ENCODE measurements around the gene SLC25A25.

Gene SLC25A25

GRCh38 chr9:128096616-128097536 is 28.8 kb downstream of the SLC25A25 start:
- in situ Hi-C loops (cut with MboI; ENCODE audit: low sequenced_read_pairs), result no loop called here

GRCh38 chr9:128097543-128098296 is 29.7 kb downstream of the SLC25A25 start:
- in situ Hi-C loops (cut with MboI; ENCODE audit: low sequenced_read_pairs), result no loop called here

DNA sequence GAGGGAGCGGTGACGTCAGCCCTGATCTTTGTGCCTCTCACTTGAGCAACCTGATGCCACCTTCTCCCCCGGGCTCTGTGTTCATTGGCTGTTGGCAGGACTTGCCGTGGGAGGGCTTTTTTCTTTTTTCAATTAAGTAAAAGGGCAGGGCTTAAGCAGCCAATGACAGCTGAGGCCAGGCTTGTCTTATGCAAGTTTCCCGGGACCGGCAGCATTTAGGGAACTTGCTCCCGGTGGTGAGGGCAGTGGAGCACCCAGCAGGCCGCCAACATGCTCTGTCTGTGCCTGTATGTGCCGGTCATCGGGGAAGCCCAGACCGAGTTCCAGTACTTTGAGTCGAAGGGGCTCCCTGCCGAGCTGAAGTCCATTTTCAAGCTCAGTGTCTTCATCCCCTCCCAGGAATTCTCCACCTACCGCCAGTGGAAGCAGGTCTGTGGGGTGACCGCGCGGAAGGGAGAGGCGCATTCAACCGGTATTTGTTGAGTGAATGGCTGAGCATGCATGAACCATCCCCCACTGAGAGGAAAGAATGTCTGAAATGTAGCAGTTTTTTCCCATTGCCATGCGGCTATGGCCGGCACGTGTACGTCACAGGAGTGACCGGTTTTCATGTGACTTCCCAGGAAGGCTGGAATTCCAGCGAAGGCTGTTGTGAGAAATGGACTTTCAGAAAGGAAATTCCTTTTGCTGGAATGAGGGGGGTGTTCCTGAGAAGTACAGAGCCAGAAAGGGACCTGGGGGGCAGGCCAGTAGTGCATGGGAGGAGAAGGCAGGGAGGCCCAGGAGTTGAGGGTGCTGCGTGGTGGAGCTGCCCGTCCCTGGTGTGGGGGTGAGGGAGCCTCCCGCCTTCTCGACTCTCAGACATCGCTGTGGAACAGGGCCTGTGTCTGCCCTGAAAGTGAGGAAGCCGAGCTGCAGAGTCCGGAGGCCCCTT is 30.5 kb downstream of the SLC25A25 start:
- in situ Hi-C loops (cut with MboI; ENCODE audit: low sequenced_read_pairs), result no loop called here

DNA sequence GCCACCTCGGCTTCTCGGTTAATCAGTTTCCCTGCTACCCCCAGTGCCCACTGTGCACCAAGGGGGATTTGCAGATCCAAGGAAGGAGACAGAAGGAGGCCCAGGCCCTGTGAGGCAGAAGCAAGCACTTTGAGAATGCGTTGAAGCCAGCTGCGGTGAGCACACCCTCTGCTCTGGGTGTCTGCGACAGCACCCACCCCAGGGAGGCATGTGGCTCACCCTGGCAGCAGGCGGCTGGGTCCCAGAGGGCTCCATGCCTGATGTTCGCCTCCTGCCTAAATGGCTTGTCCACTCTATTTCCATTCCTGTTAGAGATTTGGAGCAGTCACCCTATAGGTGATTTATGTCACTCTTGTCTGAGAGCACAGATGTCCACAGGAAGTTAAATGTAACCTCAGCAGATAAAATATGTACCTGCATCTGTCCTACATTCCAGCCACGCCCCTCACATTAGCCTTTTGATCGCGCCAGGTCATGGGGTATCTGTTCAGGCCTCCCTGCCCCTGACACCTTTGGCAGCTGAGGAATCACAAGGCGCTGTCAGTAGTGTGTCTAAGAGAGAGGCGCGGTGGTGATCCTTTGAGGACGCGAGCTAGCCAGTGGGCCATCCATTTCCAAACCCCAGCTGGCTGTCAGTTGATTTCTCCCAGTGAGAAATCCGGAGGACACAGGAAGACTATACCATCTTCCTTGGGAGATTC is 31.3 kb downstream of the SLC25A25 start:
- in situ Hi-C loops (cut with MboI; ENCODE audit: low sequenced_read_pairs), result no loop called here

DNA sequence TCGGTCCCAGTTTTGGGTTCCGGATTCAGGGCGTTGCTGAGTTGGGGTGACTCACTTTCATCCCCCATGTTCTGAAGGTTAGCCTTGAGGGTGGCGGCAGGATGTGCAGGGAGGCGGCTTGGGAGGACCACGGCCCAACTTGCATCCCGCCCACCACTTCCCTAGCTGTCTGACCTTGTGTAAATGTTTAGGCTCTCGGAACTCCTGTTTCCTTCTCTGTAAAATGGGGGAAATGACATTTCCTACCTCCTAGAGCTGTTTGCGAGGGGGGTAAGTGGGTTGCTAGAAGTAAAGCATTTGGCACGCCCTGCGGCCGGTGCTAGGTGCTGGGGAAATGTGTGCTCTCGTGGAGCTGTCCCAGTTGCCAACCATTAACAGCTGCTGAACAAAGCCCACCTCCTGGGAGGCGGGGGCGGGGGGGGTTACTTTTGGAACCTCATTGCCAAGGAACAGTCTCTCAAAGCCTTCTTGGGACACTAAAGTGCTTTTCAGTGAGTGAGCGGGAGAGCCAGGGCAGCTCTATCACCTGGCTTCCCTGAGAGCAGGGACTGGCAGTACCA is 32.0 kb downstream of the SLC25A25 start:
- in situ Hi-C loops (cut with MboI; ENCODE audit: low sequenced_read_pairs), result no loop called here

DNA sequence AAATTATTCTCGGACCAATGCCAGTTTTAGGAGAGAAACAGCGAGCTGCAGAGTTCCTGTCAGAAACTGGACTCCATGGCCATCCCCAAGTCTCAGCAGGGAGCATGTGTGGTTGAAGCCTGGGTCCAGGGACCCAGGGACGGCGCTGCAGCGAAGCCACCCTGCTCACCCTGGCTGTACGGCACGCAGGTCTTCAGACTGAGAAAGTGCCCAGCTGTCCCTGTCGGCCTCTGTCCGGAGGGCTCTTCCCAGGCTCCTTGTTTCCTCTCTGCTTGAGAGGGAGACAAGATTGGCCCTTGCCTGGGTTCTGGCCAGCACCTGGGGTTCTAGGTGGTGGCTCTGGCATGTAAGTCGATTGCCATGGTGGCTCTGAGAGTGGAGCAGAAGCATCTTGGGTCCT is 32.5 kb downstream of the SLC25A25 start:
- in situ Hi-C loops (cut with MboI; ENCODE audit: low sequenced_read_pairs), result no loop called here

GRCh38 chr9:128101231-128101661 is 33.2 kb downstream of the SLC25A25 start:
- in situ Hi-C loops (cut with MboI; ENCODE audit: low sequenced_read_pairs), result no loop called here

DNA sequence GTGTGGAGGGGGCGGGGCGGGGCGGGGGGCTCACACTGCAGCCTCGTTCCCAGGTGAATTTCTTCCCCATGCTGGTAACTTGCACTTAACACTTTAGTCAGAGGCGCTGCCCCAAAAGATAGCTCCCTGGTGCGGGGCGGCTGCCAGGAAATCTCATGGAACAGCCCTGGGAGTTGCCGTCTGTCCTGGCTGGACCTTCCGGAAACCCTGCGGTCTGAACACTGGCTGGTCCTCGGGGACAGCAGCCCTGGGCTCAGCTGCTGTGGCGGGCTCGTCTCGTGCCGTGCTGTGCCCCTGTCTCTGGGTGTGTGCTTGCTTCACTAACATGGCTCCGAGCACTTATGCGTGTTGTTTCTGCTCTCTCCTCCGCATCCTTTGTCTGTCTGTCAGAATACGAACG is 33.7 kb downstream of the SLC25A25 start:
- in situ Hi-C loops (cut with MboI; ENCODE audit: low sequenced_read_pairs), result no loop called here

GRCh38 chr9:128102196-128102595 is 34.2 kb downstream of the SLC25A25 start:
- in situ Hi-C loops (cut with MboI; ENCODE audit: low sequenced_read_pairs), result no loop called here

DNA sequence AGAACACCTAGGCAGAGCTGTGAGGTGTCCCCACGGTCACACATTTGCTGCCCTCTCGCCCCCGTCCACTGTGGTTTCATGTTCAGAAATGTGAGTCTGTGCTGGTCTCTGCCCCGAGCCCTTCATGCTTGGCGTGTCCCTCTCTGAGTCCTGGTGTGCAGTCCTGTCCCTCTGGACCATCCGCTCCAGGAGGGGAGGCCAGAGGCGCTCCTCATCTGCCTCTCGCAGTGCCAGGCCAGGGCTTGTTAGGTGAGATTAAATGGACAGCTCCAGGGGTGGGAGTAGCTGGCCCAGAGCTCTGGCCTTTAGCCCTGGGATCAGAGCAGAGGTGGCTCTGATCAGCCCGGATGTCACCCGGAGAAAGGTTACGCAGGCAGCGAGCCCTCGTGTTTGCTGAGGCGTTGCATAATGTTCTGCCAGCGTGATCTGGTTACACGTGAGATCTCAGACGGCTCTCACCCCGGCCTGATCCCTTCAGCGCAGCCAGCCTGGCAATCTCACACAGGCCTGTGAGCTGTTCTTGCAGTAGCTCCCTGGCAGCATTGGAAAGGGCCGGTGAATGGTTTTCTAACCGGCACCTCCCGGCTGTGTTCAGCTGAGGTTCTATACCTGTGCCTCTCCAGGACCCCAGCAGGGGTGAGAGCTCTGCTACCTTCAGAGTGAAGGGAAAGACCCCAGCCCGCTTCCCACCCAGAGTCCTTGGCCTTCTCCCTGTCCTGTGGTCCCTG is 35.0 kb downstream of the SLC25A25 start:
- in situ Hi-C loops (cut with MboI; ENCODE audit: low sequenced_read_pairs), result no loop called here

DNA sequence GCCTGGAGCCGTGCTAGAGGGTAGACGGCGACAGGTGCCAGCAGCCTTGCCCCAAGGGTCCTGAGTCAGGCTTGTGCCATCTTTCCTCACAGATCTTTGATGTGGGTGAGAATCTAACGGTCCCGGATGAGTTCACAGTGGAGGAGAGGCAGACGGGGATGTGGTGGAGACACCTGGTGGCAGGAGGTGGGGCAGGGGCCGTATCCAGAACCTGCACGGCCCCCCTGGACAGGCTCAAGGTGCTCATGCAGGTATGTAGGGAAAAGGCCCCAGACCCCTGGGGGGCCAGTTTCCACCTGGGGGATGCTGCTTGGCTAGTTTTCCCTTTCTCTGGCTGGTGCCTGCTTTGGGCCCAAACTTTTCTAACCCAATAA is 35.5 kb downstream of the SLC25A25 start:
- in situ Hi-C loops (cut with MboI; ENCODE audit: low sequenced_read_pairs), result no loop called here

- in situ Hi-C loops (cut with MboI; ENCODE audit: low sequenced_read_pairs), result no loop called here
Measured at GRCh38 chr9:128104171-128104618, 36.2 kb downstream of the SLC25A25 start.

DNA sequence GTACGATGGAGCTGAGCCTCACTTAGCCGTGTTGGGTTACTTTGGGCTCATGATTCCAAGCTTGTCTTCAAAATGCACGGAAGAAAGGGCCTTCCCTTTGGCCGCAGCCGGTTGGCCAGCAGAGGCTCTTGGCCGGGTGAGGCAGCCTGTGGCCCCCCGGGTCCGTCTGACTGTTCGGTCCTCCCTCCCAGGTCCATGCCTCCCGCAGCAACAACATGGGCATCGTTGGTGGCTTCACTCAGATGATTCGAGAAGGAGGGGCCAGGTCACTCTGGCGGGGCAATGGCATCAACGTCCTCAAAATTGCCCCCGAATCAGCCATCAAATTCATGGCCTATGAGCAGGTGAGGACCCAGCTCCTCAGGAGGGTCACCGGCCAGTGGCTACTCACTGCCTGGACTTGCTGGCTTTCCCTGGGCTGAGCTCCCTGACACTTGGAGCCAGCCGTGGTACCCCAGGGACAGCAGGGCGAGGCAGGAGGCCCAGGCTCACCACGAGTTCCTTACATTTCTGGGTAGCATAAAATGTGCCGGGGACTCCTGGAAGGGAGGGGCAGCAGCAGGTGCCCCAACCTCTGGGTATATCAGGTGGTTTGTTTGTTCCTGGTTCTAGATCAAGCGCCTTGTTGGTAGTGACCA is 37.6 kb downstream of the SLC25A25 start:
- in situ Hi-C loops (cut with MboI; ENCODE audit: low sequenced_read_pairs), result no loop called here

- in situ Hi-C loops (cut with MboI; ENCODE audit: low sequenced_read_pairs), result no loop called here
Measured at GRCh38 chr9:128106181-128106939, 38.3 kb downstream of the SLC25A25 start.

- in situ Hi-C loops (cut with MboI; ENCODE audit: low sequenced_read_pairs), result no loop called here
Measured at GRCh38 chr9:128106940-128107467, 39.0 kb downstream of the SLC25A25 start.

GRCh38 chr9:128107468-128108268 is 39.6 kb downstream of the SLC25A25 start:
- in situ Hi-C loops (cut with MboI; ENCODE audit: low sequenced_read_pairs), result no loop called here

All from HL-60/S4 (cell line).